HG03045 (cell line): ENCODE results near the gene TNFRSF1A.
"Not testable (repeated sequence)": the region's sequence is repeated elsewhere in the genome, so short reads cannot be mapped to it uniquely, and the experiment has no call there.

ENCODE experiments used
- ATAC-seq: cut with Tn5 transposase; IDR thresholded peaks from one replicate; pipeline ENCODE4 v1.9.1; 2021; ENCODE audit warnings: mild to moderate bottlenecking, moderate library complexity; ENCODE audit not compliant: unreplicated experiment

The TNFRSF1A gene

GRCh38 chr12:6310771-6311610 is 30.9 kb downstream of the TNFRSF1A start:
- ATAC-seq: no peak

- ATAC-seq: no peak
These were observed 34.3 kb downstream of the TNFRSF1A start for GRCh38 chr12:6307529-6307928.

- ATAC-seq: no peak
These were observed 35.2 kb downstream of the TNFRSF1A start for GRCh38 chr12:6306599-6307220.

GRCh38 chr12:6306151-6306550 is 35.7 kb downstream of the TNFRSF1A start:
- no peak for ATAC-seq

GRCh38 chr12:6303071-6303470 is 38.8 kb downstream of the TNFRSF1A start:
- ATAC-seq: no peak

- ATAC-seq: no peak
These were observed 39.3 kb downstream of the TNFRSF1A start for GRCh38 chr12:6302621-6303020.

- ATAC-seq: no peak
These were observed 40.2 kb downstream of the TNFRSF1A start for GRCh38 chr12:6301721-6302120.

GRCh38 chr12:6297170-6297569 is 44.7 kb downstream of the TNFRSF1A start:
- ATAC-seq: no peak

- ATAC-seq: no peak
These were observed 46.6 kb downstream of the TNFRSF1A start for GRCh38 chr12:6295094-6295811.

- ATAC-seq: no peak
These were observed 47.5 kb downstream of the TNFRSF1A start for GRCh38 chr12:6294156-6295093.

GRCh38 chr12:6292606-6293005 is 49.3 kb downstream of the TNFRSF1A start:
- ATAC-seq: no peak

GRCh38 chr12:6289906-6290305 is 52.0 kb downstream of the TNFRSF1A start:
- not testable (repeated sequence) for ATAC-seq

GRCh38 chr12:6289081-6289480 is 52.8 kb downstream of the TNFRSF1A start:
- not testable (repeated sequence) for ATAC-seq

- no peak for ATAC-seq
These were observed 53.6 kb downstream of the TNFRSF1A start for GRCh38 chr12:6288235-6288634.

GRCh38 chr12:6285532-6286306 is 56.2 kb downstream of the TNFRSF1A start:
- no peak for ATAC-seq

GRCh38 chr12:6285063-6285477 is 56.8 kb downstream of the TNFRSF1A start:
- no peak for ATAC-seq

GRCh38 chr12:6284273-6284672 is 57.6 kb downstream of the TNFRSF1A start:
- no peak for ATAC-seq

- ATAC-seq: no peak
These were observed 59.4 kb downstream of the TNFRSF1A start for GRCh38 chr12:6282453-6282840.

GRCh38 chr12:6281081-6281809 is 60.6 kb downstream of the TNFRSF1A start:
- no peak for ATAC-seq
